Measurements from ENCODE around the gene VPS9D1.
A peak's percentile ranks its signal among the peaks of the same experiment; 100 is the strongest.

The VPS9D1 gene

GRCh38 chr16:89732142-89732917, 11.6 kb upstream of the VPS9D1 start:
- no peak for DNase-seq

- DNase-seq, result no peak
Measured at GRCh38 chr16:89730610-89731234, 10.0 kb upstream of the VPS9D1 start.

- DNase-seq, result no peak
Measured at GRCh38 chr16:89729863-89730593, 9.3 kb upstream of the VPS9D1 start.

- DNase-seq, result no peak
Measured at GRCh38 chr16:89729293-89729692, 8.6 kb upstream of the VPS9D1 start.

- no peak for DNase-seq
Measured at GRCh38 chr16:89727406-89728120, 6.9 kb upstream of the VPS9D1 start.

GRCh38 chr16:89723279-89724250, 2.9 kb upstream of the VPS9D1 start:
- DNase-seq, result peak; percentile 21 to 63

- no peak for DNase-seq
Measured at GRCh38 chr16:89722392-89723278, 1.9 kb upstream of the VPS9D1 start.

GRCh38 chr16:89721546-89722391, 1.1 kb upstream of the VPS9D1 start:
- DNase-seq, result peak; percentile 48 to 67

GRCh38 chr16:89720551-89720812, 216 bp downstream of the VPS9D1 start:
- peak in 1 of 2 experiments; percentile 73 for DNase-seq

- DNase-seq, result no peak
Measured at GRCh38 chr16:89717688-89718505, 2.8 kb downstream of the VPS9D1 start.

- DNase-seq, result no peak
Measured at GRCh38 chr16:89716916-89717687, 3.6 kb downstream of the VPS9D1 start.

- no peak for DNase-seq
Measured at GRCh38 chr16:89716493-89716892, 4.2 kb downstream of the VPS9D1 start.

- DNase-seq, result peak in 1 of 2 experiments; percentile 21
Measured at GRCh38 chr16:89712274-89712781, 8.4 kb downstream of the VPS9D1 start.

- DNase-seq, result peak; percentile 47 to 61
Measured at GRCh38 chr16:89711601-89712273, 9.0 kb downstream of the VPS9D1 start.

GRCh38 chr16:89710709-89711564, 9.8 kb downstream of the VPS9D1 start:
- DNase-seq, result no peak

GRCh38 chr16:89709716-89710432, 10.8 kb downstream of the VPS9D1 start:
- no peak for DNase-seq
